ENCODE measurements around the gene PLXNC1.

The PLXNC1 gene

DNA sequence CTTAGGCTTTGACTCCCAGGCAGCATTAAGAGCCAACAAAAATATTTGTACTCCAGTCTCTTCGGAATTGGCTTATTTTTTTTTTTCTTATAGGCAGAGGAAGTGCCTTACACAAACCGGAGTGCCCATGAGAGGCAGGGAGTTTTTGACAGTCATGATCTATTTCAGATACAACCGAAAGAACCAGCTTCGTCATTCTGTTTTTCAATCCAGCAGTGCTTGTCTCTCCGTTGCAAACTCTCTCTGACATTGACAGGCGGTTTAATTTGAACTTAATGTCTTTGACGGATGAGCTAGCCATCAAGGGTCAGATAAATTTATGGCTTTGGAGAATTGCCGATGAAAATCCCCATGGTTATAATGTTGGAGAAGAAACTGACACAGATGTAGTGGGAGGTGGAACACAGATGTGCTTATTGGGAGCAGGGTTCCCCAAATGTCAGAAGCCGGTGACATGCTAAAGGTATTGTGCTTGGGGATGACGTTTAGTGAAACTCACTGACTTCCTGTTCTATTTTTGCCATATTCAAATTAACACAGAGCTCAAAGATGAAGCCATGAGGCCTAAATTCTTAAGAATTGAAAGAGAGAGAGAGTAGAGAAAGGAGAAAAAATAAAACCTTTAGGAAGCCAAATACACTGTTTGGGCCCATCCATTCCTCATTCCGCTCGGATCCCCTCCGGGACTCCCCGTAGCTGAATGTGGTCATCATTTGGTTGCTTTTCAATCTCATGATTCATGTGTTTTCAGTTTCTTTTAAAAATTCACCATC, 59.7 kb downstream of the PLXNC1 start:
- no peak for DNase-seq

DNA sequence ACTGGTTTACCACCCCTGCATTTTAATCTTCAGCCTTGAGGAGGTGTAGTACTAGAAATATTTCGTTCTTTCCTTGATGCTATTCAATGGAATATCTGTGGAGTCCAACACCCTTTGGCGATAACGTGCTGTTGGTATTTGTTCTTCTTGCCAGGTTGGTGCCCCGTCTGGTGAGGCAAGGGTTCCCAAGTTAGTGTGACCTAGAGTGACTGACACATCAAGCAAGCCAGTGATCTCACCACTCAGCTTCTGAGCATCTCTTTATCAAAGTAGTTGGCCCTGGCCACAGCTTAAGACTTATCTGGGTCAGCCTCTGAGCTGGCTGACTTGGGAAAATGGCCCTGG, 60.2 kb downstream of the PLXNC1 start:
- DNase-seq = no peak

- DNase-seq = no peak
Measured at GRCh38 chr12:94209240-94209639, 60.9 kb downstream of the PLXNC1 start.

DNA sequence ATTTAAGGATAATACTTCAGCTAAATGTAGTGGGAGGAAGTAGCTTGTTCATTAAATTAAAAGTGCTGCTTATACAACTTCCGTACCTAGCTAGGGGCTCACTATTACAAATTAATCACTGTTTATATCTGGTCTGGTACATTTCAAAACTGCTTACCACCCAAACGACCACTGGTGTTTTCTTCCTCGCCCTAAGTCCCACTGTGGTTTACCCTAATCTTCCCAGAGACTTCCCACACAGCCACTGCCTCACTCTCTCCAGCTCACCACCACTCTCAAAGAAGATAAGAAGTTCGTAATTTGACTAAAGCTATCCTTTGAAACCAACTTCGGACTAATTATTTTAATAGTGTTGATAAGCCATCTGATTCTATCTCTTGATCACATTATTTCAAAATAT, 62.6 kb downstream of the PLXNC1 start:
- no peak for DNase-seq

- no peak for DNase-seq
Measured at GRCh38 chr12:94218233-94218632, 69.9 kb downstream of the PLXNC1 start.

DNA sequence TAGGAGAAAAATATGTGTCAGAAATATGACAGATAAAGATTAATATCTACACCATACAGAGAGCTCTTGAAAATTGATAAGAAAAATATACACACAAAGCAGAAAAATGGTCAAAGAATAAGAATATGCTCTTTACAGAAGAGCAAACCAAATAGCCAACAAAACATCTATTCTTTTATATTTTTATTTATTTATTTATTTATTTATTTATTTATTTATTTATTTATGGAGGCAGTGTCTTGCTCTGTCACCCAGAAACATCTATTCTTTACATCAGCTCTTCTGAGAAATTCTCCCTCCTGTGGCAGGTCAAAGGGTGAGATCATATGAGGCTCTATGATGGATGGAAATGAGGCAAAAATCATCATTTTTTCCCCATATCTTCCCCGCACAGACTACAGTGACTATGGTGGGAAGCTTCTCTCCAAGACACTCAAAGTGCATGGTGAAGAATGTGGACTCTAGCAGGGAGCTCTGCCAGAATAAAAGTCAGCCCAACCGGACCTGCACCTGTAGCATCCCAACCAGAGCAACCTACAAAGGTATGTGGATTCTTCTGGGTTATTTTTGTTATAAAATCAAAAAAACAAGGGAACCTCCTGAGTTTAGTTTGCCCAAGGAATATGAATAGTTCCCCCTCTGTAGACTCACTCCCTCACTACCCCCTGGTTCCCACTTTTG, 71.4 kb downstream of the PLXNC1 start:
- DNase-seq = no peak

- no peak for DNase-seq
Measured at GRCh38 chr12:94220804-94221203, 72.4 kb downstream of the PLXNC1 start.

GRCh38 chr12:94222351-94223084, 74.1 kb downstream of the PLXNC1 start:
- DNase-seq = no peak

GRCh38 chr12:94223842-94224241, 75.5 kb downstream of the PLXNC1 start:
- DNase-seq = no peak

DNA sequence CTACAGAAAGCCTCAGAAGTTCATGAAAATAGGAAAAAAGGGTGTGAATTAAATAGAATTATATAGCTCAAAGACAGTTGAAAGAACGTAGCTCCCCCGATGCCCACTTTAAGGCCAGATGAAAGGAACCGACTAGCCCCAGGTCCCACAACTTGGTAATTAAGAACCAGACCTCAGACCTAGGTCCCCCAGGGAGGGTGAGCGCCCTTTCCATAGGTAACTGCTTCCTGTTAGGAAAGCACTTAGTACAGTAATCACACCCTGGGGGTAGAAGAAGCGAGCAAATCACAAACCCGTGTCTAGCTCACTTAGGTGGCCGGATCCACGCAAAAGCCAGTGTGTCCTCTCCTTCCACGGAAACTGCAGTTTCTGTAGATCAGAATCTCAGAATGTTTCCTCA, 77.1 kb downstream of the PLXNC1 start:
- DNase-seq = no peak

DNA sequence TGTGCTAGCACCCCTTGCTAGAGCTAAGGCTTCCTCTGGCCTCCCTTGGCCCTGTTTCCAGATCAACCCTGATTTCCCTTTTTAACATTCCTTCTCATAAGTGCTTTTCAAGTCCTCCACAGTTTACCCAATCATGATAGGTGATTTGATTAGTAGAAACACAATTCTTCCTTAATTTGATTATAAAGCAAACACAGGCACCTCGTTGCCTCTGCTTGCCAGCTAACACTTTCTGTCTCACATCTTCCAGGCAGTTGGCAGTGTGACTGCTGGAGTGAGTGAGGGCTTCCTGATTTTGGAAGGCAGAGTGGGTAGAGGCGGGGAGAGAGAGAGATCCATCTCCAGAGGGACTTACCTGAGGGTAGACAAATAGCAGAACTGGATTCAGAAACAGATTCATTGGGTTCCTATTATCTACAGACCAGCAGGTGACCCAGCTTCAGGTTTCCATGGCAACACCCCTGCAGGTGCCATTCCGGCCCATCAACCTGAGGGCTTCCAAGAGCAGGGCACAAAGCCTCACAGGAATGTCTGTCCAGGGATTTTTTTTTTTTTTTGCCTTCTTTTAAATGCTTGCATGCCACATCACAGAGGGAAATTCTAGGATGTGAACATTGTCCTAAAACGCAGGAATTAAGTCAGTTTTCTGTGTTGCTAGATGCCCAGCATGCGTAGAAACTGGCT, 77.7 kb downstream of the PLXNC1 start:
- no peak for DNase-seq

DNA sequence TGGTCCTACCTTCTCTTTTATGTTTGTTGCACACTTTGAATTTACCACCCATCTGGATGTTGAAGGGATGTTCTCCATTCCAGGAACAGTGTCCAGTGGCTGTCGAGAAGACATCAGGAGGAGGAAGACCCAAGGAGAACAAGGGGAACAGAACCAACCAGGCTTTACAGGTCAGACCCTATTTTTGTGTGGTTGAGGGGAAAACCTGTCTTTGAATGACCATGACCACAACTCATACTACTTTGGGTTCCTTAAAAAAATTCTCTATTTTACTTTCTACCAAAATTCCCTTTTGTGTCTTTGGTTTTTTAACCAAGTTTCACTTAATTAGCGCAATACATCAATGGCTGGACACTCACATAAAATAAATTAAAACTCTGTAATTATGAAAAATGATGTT, 78.7 kb downstream of the PLXNC1 start:
- no peak for DNase-seq

DNA sequence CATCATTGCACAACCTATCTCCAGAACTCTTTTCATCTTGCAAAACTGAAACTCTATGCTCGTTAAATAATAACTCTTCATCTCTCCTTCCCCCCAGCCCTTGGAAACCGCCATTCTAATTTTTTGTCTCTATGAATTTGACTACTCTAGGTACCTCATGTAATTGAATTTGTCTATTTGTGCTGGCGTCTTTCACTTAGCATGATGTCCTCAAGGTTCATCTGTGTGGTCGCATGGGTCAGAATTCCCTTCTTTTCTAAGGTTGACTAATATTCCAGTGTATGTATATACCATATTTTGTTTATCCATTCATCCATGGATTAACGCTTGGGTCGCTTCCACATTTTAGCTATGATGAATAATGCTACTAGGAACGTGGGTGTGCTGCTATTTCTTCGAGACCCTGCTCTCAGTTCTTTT, 80.1 kb downstream of the PLXNC1 start:
- no peak for DNase-seq

- DNase-seq = no peak
Measured at GRCh38 chr12:94229902-94230301, 81.5 kb downstream of the PLXNC1 start.

DNA sequence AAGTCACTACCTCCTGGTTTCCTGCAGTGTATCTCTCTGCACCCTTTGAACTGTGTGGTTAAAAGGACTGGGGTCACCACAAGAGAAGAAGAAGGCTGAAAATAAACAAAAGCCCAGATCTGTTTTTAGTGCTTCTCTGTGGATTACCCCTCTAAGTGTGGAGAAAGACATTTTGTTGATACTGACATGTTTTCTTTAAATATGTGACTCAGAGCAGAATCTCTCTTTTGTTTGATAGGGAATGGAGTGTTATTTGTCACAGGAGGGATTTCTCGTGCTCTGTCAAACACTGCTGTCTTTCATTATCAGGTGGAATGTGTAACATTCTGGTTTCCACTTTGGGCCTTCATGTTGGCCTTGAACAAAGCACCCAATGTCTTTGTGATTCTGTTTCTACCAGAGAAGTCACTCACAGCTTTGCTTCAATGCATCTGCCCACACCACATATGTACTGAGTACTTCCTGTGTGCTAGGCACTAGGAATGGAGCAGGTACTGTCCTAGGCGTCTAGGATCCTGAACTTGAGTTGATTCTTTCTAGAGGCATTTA, 82.1 kb downstream of the PLXNC1 start:
- no peak for DNase-seq

DNA sequence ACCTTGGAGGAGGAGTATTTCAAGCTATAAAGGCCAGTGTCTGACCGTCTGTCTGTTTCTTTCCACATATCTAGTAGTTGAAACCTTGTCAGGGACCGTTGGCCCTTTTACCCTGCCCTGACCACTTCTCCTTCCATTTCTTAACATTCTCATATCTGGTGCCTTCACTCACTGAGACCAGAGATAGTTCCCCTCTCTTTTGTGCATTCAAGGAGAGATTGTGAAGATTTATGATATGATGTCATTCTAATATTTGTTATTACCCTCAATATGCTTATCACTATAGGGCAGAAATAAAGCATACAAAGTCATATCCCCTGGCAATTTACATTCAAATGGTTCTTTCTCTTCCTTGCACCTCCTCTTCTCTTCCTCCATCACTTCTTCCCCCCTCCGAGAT, 83.3 kb downstream of the PLXNC1 start:
- no peak for DNase-seq

- DNase-seq = peak; percentile 5
Measured at GRCh38 chr12:94235848-94236247, 87.5 kb downstream of the PLXNC1 start.

GRCh38 chr12:94239332-94239993, 91.1 kb downstream of the PLXNC1 start:
- DNase-seq = no peak

GRCh38 chr12:94240171-94240570, 91.8 kb downstream of the PLXNC1 start:
- DNase-seq = no peak

DNA sequence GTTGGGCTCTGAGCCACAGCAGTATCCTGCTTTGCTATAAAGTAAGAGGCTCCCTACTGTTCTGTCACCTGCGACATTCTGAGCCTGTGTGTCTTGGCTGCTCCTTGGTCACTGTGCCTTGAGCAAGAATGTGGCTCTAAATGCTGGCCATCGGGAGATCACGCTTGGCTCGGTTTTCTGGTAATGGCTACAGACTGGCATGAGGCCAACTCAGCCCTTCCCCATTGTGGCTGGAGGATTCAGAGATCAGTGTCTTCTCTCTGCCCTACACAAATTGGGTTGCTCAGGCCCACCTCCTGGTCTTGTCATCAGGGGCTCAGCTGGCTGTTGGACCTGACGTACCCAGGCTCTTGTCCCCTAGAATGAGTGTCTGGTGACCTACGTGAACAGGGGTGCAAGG, 94.5 kb downstream of the PLXNC1 start:
- DNase-seq = no peak

GRCh38 chr12:94244165-94245133, 96.1 kb downstream of the PLXNC1 start:
- no peak for DNase-seq

Data from SHP77 treated with DMSO at 0.1 percent for 48 hours (cell line).